GM12878 (cell line): ENCODE data around the gene LYPD5. TPM values are rescaled to one million over a fixed set of nuclear protein-coding genes. Genes with fewer than 3 reads are reported as not detected.

Experiments used
- ATAC-seq: fragments of 200-7000 bp; cut with Tn5 transposase; 3 replicates; pipeline ENCODE4 v1.9.1; 2020; ENCODE audit warnings: mild to moderate bottlenecking, moderate library complexity
- BruUV-seq: library from RNA; stranded (reverse); fragments of 400-500 nt; replicated peaks from 2 replicates; lab custom pipeline; 2021; lab: Mats Ljungman, UMichigan
- CTCF ChIA-PET: fragments of 300-600 bp; sonication (Branson Sonifier 250); formaldehyde crosslinking; extraction: SDS; loops from one replicate; lab custom pipeline; 2021; ENCODE audit warnings: inconsistent platforms; lab: Yijun Ruan, JAX
- POLR2A ChIA-PET: fragments of 350-600 bp; formaldehyde crosslinking; extraction: SDS; loops from one replicate; lab custom pipeline; 2021; ENCODE audit warnings: inconsistent platforms; lab: Charles Lee
- RAD21 ChIA-PET: fragments of 300-600 bp; sonication (Branson Sonifier 250); formaldehyde crosslinking; loops from one replicate; lab custom pipeline; 2023; ENCODE audit warnings: antibody characterized with exemption; ENCODE audit not compliant: unreplicated experiment; lab: Charles Lee
- SMC1A ChIA-PET: fragments of 300-600 bp; sonication (Branson Sonifier 250); formaldehyde crosslinking; loops from one replicate; lab custom pipeline; 2023; ENCODE audit not compliant: unreplicated experiment, uncharacterized antibody; lab: Charles Lee
- DNase-seq: peaks from one replicate; pipeline ENCODE4 v3.0.0-alpha.2; 2011; ENCODE audit warnings: low read depth, low spot score
- FAIRE-seq: peaks from 3 replicates; lab custom pipeline; 2011; peaks lifted over from hg19 to GRCh38; lab: Jason Lieb, UNC
- H2AFZ ChIP-seq: 2 replicates; pipeline ENCODE4 v1.6.0; 2011; ENCODE audit warnings: low read depth, low read length, control low read depth; ENCODE audit not compliant: control insufficient read depth
- H3K27ac ChIP-seq: 2 replicates; pipeline ENCODE4 v1.5.1; 2011; ENCODE audit warnings: control low read depth; ENCODE audit not compliant: control insufficient read depth, insufficient read depth
- H3K27me3 ChIP-seq, 2 experiments: replicated peaks in 1 of 2; 2 replicates each; pipeline versions ENCODE4 v1.6.0 to v1.6.1; 2011; ENCODE audit warnings: low read length in 1 of 2; ENCODE audit not compliant: control insufficient read depth in 2 of 2, insufficient read depth in 2 of 2
- H3K36me3 ChIP-seq, 2 experiments: 2 replicates each; pipeline ENCODE4 v1.5.1; 2011; ENCODE audit warnings: low read length in 1 of 2; ENCODE audit not compliant: control insufficient read depth in 2 of 2, insufficient read depth in 2 of 2
- H3K4me1 ChIP-seq: 2 replicates; pipeline ENCODE4 v1.6.1; 2011; ENCODE audit warnings: mild to moderate bottlenecking, low read length, moderate library complexity, mixed read lengths; ENCODE audit not compliant: control insufficient read depth, insufficient read depth
- H3K4me2 ChIP-seq: 2 replicates; pipeline ENCODE4 v1.6.0; 2011; ENCODE audit warnings: control low read depth; ENCODE audit not compliant: control insufficient read depth, insufficient read depth
- H3K4me3 ChIP-seq: fragments of 200-600 bp; sonication (generic); 2 replicates; pipeline ENCODE4 v1.5.1; 2016
- H3K79me2 ChIP-seq: 2 replicates; pipeline ENCODE4 v1.6.0; 2011; ENCODE audit warnings: low read length; ENCODE audit not compliant: control insufficient read depth, insufficient read depth
- H3K9ac ChIP-seq: 2 replicates; pipeline ENCODE4 v1.8.0; 2011; ENCODE audit warnings: low read length, control low read depth, mixed read lengths; ENCODE audit not compliant: control insufficient read depth, insufficient read depth
- H3K9me3 ChIP-seq: replicated peaks from 3 replicates; pipeline ENCODE4 v1.5.1; 2011; ENCODE audit warnings: mild to moderate bottlenecking, low read length; ENCODE audit not compliant: control insufficient read depth, insufficient read depth
- H4K20me1 ChIP-seq: 2 replicates; pipeline ENCODE4 v1.6.0; 2011; ENCODE audit not compliant: control insufficient read depth, insufficient read depth
- IKZF1 ChIP-seq: fragments of 450-650 bp; conservative IDR thresholded peaks from 2 replicates; pipeline ENCODE4 v1.6.1; 2017; ENCODE audit warnings: antibody characterized with exemption, mild to moderate bottlenecking
- RBBP5 ChIP-seq: fragments of 200-600 bp; sonication (generic); conservative IDR thresholded peaks from 2 replicates; pipeline ENCODE4 v1.6.1; 2016
- SIN3A ChIP-seq: IDR thresholded peaks from 2 replicates; pipeline ENCODE4 v1.6.1; 2012; ENCODE audit warnings: low read depth, low read length, improper control_type of control experiment
- SMARCA5 ChIP-seq: fragments of 450-650 bp; IDR thresholded peaks from 2 replicates; pipeline ENCODE4 v1.6.1; 2017; ENCODE audit warnings: mild to moderate bottlenecking
- SP1 ChIP-seq: IDR thresholded peaks from one replicate; pipeline ENCODE4 v1.6.1; 2011; ENCODE audit warnings: low read depth, low read length
- TBL1XR1 ChIP-seq: IDR thresholded peaks from 2 replicates; pipeline ENCODE4 v1.6.1; 2012; ENCODE audit warnings: low read depth, low read length, improper control_type of control experiment
- TCF7 ChIP-seq: IDR thresholded peaks from 2 replicates; pipeline ENCODE4 v1.6.1; 2014; ENCODE audit warnings: antibody characterized with exemption, borderline replicate concordance
- WRNIP1 ChIP-seq: IDR thresholded peaks from 2 replicates; pipeline ENCODE4 v1.6.1; 2011; ENCODE audit warnings: low read depth, low read length, improper control_type of control experiment, borderline replicate concordance
- ZNF217 ChIP-seq: fragments of 450-650 bp; IDR thresholded peaks from 2 replicates; pipeline ENCODE4 v1.6.1; 2017; ENCODE audit warnings: antibody characterized with exemption, mild to moderate bottlenecking
- WGBS: methylation state at CpG from one replicate; pipeline ENCODE4 v1.1.6; 2016; ENCODE audit warnings: low lambda C conversion rate; ENCODE audit not compliant: insufficient replicate concordance, insufficient coverage; ENCODE audit errors: missing lambda C conversion rate; 5-methylcytosine and 5-hydroxymethylcytosine counted together
- in situ Hi-C: fragments of 300-500 bp; cut with MboI; formaldehyde crosslinking; loops from 9 replicates; pipeline ENCODE4 v1.14.3; 2018; ENCODE audit warnings: mixed read lengths
- intact Hi-C: fragments of 100-400 bp; cut with micrococcal nuclease; formaldehyde crosslinking; loops from one replicate; pipeline ENCODE4 v1.14.2; 2022; ENCODE audit not compliant: unreplicated experiment
- polyA plus RNA-seq, 11 experiments: library from polyadenylated mRNA; depleted of rRNA in 4 of 11; unstranded in 6 of 11; stranded (reverse) in 5 of 11; fragments of >200 nt; fragmentation: Nextera tagmentation in 4 of 11; fragmentation: Illumina TruSeq in 1 of 11; extraction: Ambion mirVana in 4 of 11; extraction: Trizol in 1 of 11; gene quantifications; 1 replicate in 1 of 11; 2 replicates in 10 of 11; pipeline versions ENCODE4 v1.2.1 to v1.2.3, GENCODE V29; 2011 to 2016; ENCODE audit warnings: inconsistent platforms in 2 of 11, missing spikeins in 2 of 11, low read depth in 1 of 11
- total RNA-seq, 4 experiments: library from RNA; depleted of rRNA in 3 of 4; stranded (reverse); fragments of >200 nt in 3 of 4; fragmentation: Illumina TruSeq in 1 of 4; extraction: Trizol in 1 of 4; gene quantifications; 2 replicates each; pipeline versions ENCODE4 v1.2.1 to v1.2.3, GENCODE V29; 2013 to 2021
- TF ChIP-seq, protein P1 (sequence below): fragments of 450-650 bp; IDR thresholded peaks from 2 replicates; pipeline ENCODE4 v1.6.1; 2017; ENCODE audit warnings: mild to moderate bottlenecking, moderate library complexity
- TF ChIP-seq, protein P2 (sequence below): fragments of 450-650 bp; IDR thresholded peaks from 2 replicates; pipeline ENCODE4 v1.6.1; 2017; ENCODE audit warnings: mild to moderate bottlenecking
- TF ChIP-seq, protein P3 (sequence below): IDR thresholded peaks from 2 replicates; pipeline ENCODE4 v1.6.1; 2011; ENCODE audit warnings: borderline replicate concordance, low read depth, mild to moderate bottlenecking, moderate library complexity, mixed read lengths, low read length; ENCODE audit not compliant: insufficient read depth; ENCODE audit errors: extremely low read length
- TF ChIP-seq, protein P4 (sequence below): fragments of 150-350 bp; IDR thresholded peaks from 2 replicates; pipeline ENCODE4 v1.6.1; 2016; ENCODE audit warnings: low read depth, low read length

The LYPD5 gene
- total and polyA plus RNA-seq, 10 of the 15 experiments (the other 5 are each of a cell fraction or from before 2014, with no cell fraction given): 0.04 to 2.2 (median 0.69) TPM; not detected in 1

DNA sequence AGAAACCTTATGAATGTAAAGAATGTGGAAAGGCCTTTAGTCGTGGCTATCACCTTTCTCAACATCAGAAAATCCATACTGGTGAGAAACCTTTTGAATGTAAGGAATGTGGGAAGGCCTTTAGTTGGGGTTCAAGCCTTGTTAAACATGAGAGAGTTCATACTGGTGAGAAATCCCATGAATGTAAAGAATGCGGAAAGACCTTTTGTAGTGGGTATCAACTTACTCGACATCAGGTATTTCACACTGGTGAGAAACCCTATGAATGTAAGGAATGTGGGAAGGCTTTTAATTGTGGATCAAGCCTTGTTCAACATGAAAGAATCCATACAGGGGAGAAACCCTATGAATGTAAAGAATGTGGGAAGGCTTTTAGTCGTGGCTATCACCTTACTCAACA is 45.6 kb upstream of the LYPD5 start:
- Histone ChIP-seq H3K27me3 (no peaks in the 10 kb centered on the region), H4K20me1 (no peaks in the 10 kb centered on the region), H3K4me2 (no peak overlapping the region), H3K4me3 (no peak overlapping the region), H3K79me2 (no peaks in the 10 kb centered on the region), H2AFZ (no peak overlapping the region), H3K27ac (no peak overlapping the region), H3K9me3 (peaks cover 19% of the 10 kb centered on the region), H3K4me1 (no peaks in the 10 kb centered on the region), H3K9ac (no peak overlapping the region), H3K36me3 (no peaks in the 10 kb centered on the region)
- no peak for DNase-seq
- in situ Hi-C loops: no loop called here
- SMC1A ChIA-PET: no interaction called here
- intact Hi-C loops: no loop called here
- no TSS peak for BruUV-seq
- ATAC-seq: no peak
- RAD21 ChIA-PET: no interaction called here
- WGBS: 74% methylated on average over 4 of the region's 4 CpGs
- POLR2A ChIA-PET: no interaction called here
- CTCF ChIA-PET: no interaction called here
- no peak for FAIRE-seq
- TF ChIP-seq, protein P1, sequence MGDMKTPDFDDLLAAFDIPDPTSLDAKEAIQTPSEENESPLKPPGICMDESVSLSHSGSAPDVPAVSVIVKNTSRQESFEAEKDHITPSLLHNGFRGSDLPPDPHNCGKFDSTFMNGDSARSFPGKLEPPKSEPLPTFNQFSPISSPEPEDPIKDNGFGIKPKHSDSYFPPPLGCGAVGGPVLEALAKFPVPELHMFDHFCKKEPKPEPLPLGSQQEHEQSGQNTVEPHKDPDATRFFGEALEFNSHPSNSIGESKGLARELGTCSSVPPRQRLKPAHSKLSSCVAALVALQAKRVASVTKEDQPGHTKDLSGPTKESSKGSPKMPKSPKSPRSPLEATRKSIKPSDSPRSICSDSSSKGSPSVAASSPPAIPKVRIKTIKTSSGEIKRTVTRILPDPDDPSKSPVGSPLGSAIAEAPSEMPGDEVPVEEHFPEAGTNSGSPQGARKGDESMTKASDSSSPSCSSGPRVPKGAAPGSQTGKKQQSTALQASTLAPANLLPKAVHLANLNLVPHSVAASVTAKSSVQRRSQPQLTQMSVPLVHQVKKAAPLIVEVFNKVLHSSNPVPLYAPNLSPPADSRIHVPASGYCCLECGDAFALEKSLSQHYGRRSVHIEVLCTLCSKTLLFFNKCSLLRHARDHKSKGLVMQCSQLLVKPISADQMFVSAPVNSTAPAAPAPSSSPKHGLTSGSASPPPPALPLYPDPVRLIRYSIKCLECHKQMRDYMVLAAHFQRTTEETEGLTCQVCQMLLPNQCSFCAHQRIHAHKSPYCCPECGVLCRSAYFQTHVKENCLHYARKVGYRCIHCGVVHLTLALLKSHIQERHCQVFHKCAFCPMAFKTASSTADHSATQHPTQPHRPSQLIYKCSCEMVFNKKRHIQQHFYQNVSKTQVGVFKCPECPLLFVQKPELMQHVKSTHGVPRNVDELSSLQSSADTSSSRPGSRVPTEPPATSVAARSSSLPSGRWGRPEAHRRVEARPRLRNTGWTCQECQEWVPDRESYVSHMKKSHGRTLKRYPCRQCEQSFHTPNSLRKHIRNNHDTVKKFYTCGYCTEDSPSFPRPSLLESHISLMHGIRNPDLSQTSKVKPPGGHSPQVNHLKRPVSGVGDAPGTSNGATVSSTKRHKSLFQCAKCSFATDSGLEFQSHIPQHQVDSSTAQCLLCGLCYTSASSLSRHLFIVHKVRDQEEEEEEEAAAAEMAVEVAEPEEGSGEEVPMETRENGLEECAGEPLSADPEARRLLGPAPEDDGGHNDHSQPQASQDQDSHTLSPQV: no peak
- TF ChIP-seq IKZF1 (no peak), TCF7 (no peak), ZNF217 (no peak), RBBP5 (no peak), SMARCA5 (no peak), TBL1XR1 (no peak), WRNIP1 (no peak), SP1 (no peak), SIN3A (no peak)
- TF ChIP-seq, protein P2, sequence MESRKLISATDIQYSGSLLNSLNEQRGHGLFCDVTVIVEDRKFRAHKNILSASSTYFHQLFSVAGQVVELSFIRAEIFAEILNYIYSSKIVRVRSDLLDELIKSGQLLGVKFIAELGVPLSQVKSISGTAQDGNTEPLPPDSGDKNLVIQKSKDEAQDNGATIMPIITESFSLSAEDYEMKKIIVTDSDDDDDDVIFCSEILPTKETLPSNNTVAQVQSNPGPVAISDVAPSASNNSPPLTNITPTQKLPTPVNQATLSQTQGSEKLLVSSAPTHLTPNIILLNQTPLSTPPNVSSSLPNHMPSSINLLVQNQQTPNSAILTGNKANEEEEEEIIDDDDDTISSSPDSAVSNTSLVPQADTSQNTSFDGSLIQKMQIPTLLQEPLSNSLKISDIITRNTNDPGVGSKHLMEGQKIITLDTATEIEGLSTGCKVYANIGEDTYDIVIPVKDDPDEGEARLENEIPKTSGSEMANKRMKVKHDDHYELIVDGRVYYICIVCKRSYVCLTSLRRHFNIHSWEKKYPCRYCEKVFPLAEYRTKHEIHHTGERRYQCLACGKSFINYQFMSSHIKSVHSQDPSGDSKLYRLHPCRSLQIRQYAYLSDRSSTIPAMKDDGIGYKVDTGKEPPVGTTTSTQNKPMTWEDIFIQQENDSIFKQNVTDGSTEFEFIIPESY: no peak
- TF ChIP-seq, protein P3, sequence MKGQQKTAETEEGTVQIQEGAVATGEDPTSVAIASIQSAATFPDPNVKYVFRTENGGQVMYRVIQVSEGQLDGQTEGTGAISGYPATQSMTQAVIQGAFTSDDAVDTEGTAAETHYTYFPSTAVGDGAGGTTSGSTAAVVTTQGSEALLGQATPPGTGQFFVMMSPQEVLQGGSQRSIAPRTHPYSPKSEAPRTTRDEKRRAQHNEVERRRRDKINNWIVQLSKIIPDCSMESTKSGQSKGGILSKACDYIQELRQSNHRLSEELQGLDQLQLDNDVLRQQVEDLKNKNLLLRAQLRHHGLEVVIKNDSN: no peak
- TF ChIP-seq, protein P4, sequence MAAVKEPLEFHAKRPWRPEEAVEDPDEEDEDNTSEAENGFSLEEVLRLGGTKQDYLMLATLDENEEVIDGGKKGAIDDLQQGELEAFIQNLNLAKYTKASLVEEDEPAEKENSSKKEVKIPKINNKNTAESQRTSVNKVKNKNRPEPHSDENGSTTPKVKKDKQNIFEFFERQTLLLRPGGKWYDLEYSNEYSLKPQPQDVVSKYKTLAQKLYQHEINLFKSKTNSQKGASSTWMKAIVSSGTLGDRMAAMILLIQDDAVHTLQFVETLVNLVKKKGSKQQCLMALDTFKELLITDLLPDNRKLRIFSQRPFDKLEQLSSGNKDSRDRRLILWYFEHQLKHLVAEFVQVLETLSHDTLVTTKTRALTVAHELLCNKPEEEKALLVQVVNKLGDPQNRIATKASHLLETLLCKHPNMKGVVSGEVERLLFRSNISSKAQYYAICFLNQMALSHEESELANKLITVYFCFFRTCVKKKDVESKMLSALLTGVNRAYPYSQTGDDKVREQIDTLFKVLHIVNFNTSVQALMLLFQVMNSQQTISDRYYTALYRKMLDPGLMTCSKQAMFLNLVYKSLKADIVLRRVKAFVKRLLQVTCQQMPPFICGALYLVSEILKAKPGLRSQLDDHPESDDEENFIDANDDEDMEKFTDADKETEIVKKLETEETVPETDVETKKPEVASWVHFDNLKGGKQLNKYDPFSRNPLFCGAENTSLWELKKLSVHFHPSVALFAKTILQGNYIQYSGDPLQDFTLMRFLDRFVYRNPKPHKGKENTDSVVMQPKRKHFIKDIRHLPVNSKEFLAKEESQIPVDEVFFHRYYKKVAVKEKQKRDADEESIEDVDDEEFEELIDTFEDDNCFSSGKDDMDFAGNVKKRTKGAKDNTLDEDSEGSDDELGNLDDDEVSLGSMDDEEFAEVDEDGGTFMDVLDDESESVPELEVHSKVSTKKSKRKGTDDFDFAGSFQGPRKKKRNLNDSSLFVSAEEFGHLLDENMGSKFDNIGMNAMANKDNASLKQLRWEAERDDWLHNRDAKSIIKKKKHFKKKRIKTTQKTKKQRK: no peak
